Amniotic epithelial cell (primary cell): ENCODE data around the gene SUSD4.

Experiments
- DNase-seq: peaks from one replicate; pipeline ENCODE4 v3.0.0-alpha.2; 2010; ENCODE audit warnings: low read depth

Gene SUSD4

GRCh38 chr1:223358826-223359225 is 5.2 kb downstream of the SUSD4 start:
- no peak for DNase-seq

- DNase-seq: no peak
These were observed 8.3 kb downstream of the SUSD4 start for GRCh38 chr1:223355699-223356098.

- no peak for DNase-seq
These were observed 10.0 kb downstream of the SUSD4 start for GRCh38 chr1:223353939-223354338.

GRCh38 chr1:223352944-223353343 is 11.0 kb downstream of the SUSD4 start:
- no peak for DNase-seq

GRCh38 chr1:223350361-223350908 is 13.5 kb downstream of the SUSD4 start:
- DNase-seq: peak; percentile 73

- no peak for DNase-seq
These were observed 14.7 kb downstream of the SUSD4 start for GRCh38 chr1:223349241-223349640.

GRCh38 chr1:223348439-223348838 is 15.5 kb downstream of the SUSD4 start:
- no peak for DNase-seq

GRCh38 chr1:223347583-223347982 is 16.4 kb downstream of the SUSD4 start:
- DNase-seq: no peak

GRCh38 chr1:223346311-223346710 is 17.7 kb downstream of the SUSD4 start:
- DNase-seq: no peak

GRCh38 chr1:223345720-223346119 is 18.3 kb downstream of the SUSD4 start:
- DNase-seq: no peak

GRCh38 chr1:223344491-223344890 is 19.5 kb downstream of the SUSD4 start:
- DNase-seq: peak; percentile 63

- DNase-seq: no peak
These were observed 20.3 kb downstream of the SUSD4 start for GRCh38 chr1:223343692-223344091.

- DNase-seq: peak; percentile 49
These were observed 22.9 kb downstream of the SUSD4 start for GRCh38 chr1:223341121-223341520.

- DNase-seq: no peak
These were observed 23.3 kb downstream of the SUSD4 start for GRCh38 chr1:223340637-223341036.

GRCh38 chr1:223339861-223340260 is 24.1 kb downstream of the SUSD4 start:
- no peak for DNase-seq

GRCh38 chr1:223338811-223339746 is 24.9 kb downstream of the SUSD4 start:
- peak; percentile 47 for DNase-seq

GRCh38 chr1:223337174-223337869 is 26.7 kb downstream of the SUSD4 start:
- no peak for DNase-seq

GRCh38 chr1:223334156-223334555 is 29.8 kb downstream of the SUSD4 start:
- no peak for DNase-seq

GRCh38 chr1:223332997-223333396 is 31.0 kb downstream of the SUSD4 start:
- no peak for DNase-seq

GRCh38 chr1:223331929-223332328 is 32.0 kb downstream of the SUSD4 start:
- DNase-seq: peak; percentile 28

GRCh38 chr1:223331301-223331700 is 32.7 kb downstream of the SUSD4 start:
- DNase-seq: no peak

- no peak for DNase-seq
These were observed 33.5 kb downstream of the SUSD4 start for GRCh38 chr1:223330466-223330865.
